ENCODE results near the gene MELTF.

MELTF gene

GRCh38 chr3:196967412-196968232, 62.0 kb downstream of the MELTF start:
- no peak for DNase-seq

GRCh38 chr3:196966526-196967401, 62.9 kb downstream of the MELTF start:
- no peak for DNase-seq

- no peak for DNase-seq
Observed at GRCh38 chr3:196965804-196966173, 63.8 kb downstream of the MELTF start.

- DNase-seq = no peak
Observed at GRCh38 chr3:196965112-196965803, 64.4 kb downstream of the MELTF start.

GRCh38 chr3:196963631-196963953, 66.0 kb downstream of the MELTF start:
- DNase-seq = no peak

- DNase-seq = no peak
Observed at GRCh38 chr3:196962930-196963630, 66.5 kb downstream of the MELTF start.

GRCh38 chr3:196962108-196962929, 67.3 kb downstream of the MELTF start:
- no peak for DNase-seq

GRCh38 chr3:196954832-196955231, 74.8 kb downstream of the MELTF start:
- DNase-seq = no peak

Data from effector CD8-positive, alpha-beta T cell (primary cell).